ENCODE results near the gene FAM43B. TPM values are rescaled to one million over a fixed set of nuclear protein-coding genes. Genes with fewer than 3 reads are reported as not detected.

FAM43B gene
- total RNA-seq, 2 donors from 2014 or later = 0.09 to 0.39 TPM

Other genes with a start within 250 kb of the FAM43B start
- 100 to 1,000 TPM; 194 to 242 TPM for gene CAMK2N1, start 66.4 kb upstream of the FAM43B start, total RNA-seq
- gene MUL1, start 44.4 kb upstream of the FAM43B start, total RNA-seq = 10 to 100 TPM; 37.9 to 43.3 TPM
- gene CDA, start 36.5 kb downstream of the FAM43B start, total RNA-seq = 100 to 1,000 TPM in 1 of 2 donors, 10 to 100 TPM in 1; 61.3 to 138 TPM
- 100 to 1,000 TPM in 1 of 2 donors, 10 to 100 TPM in 1; 95.6 to 127 TPM for gene PINK1, start 80.9 kb downstream of the FAM43B start, total RNA-seq
- gene DDOST, start 108.8 kb downstream of the FAM43B start, total RNA-seq = 100 to 1,000 TPM; 180 to 206 TPM
- 1 to 10 TPM in 1 of 2 donors, under 1 TPM in 1; 0.31 to 1.6 TPM for gene KIF17, start 165.4 kb downstream of the FAM43B start, total RNA-seq
- under 1 TPM in 1 of 2 donors, not detected in 1; 0.15 TPM for gene SH2D5, start 180.1 kb downstream of the FAM43B start, total RNA-seq
- 100 to 1,000 TPM; 175 to 186 TPM for gene HP1BP3, start 234.7 kb downstream of the FAM43B start, total RNA-seq